H1 (cell line): ENCODE results near the gene LCN6. TPM values are rescaled to one million over a fixed set of nuclear protein-coding genes. Genes with fewer than 3 reads are reported as not detected.

Experiments
- ASH2L ChIP-seq: fragments of 200-600, 300-600 bp; sonication (generic); IDR thresholded peaks from one replicate; pipeline ENCODE4 v1.7.1; 2017; ENCODE audit warnings: low read length
- GABPA ChIP-seq: IDR thresholded peaks from 2 replicates; pipeline ENCODE4 v1.6.1; 2011; ENCODE audit warnings: mild to moderate bottlenecking, low read length, moderate library complexity, borderline replicate concordance; ENCODE audit not compliant: insufficient read depth
- RNF2 ChIP-seq: fragments of 200-900, 300-1000 bp; sonication (generic); IDR thresholded peaks from 2 replicates; pipeline ENCODE4 v1.7.1; 2016; ENCODE audit warnings: borderline replicate concordance, low read depth, mild to moderate bottlenecking, antibody characterized with exemption, low read length; ENCODE audit not compliant: poor library complexity, severe bottlenecking; ENCODE audit errors: missing control alignments
- TAF1 ChIP-seq: IDR thresholded peaks from 2 replicates; pipeline ENCODE4 v1.6.1; 2011; ENCODE audit warnings: mild to moderate bottlenecking, low read depth, low read length
- polyA plus RNA-seq, 7 experiments: library from polyadenylated mRNA; depleted of rRNA in 3 of 7; stranded (reverse) in 5 of 7; unstranded in 2 of 7; fragments of >200 nt in 5 of 7; fragments of 200-250 nt in 2 of 7; gene quantifications; 1 replicate in 5 of 7; 2 replicates in 1 of 7; 4 replicates in 1 of 7; pipeline versions ENCODE4 v1.2.1 to v1.2.3, GENCODE V29; 2011 to 2013; ENCODE audit warnings: missing spikeins in 2 of 7, mixed read lengths in 2 of 7
- total RNA-seq: library from RNA; stranded (reverse); fragmentation: NEBNext Ultra II Directional; extraction: Animal tissue kit (Norgen Biotek cat#: 25700); gene quantifications from 2 replicates; pipeline ENCODE4 v1.2.1, GENCODE V29; 2021
- TF ChIP-seq, protein P1 (sequence below): fragments of 300-600 bp; sonication (generic); IDR thresholded peaks from 2 replicates; pipeline ENCODE4 v1.7.1; 2012; ENCODE audit warnings: low read length, moderate library complexity, mild to moderate bottlenecking, inconsistent platforms; ENCODE audit not compliant: insufficient replicate concordance

LCN6 gene
- total and polyA plus RNA-seq, 2 of the 8 experiments (the other 6 are each of a cell fraction or from before 2014, with no cell fraction given), result not detected

DNA sequence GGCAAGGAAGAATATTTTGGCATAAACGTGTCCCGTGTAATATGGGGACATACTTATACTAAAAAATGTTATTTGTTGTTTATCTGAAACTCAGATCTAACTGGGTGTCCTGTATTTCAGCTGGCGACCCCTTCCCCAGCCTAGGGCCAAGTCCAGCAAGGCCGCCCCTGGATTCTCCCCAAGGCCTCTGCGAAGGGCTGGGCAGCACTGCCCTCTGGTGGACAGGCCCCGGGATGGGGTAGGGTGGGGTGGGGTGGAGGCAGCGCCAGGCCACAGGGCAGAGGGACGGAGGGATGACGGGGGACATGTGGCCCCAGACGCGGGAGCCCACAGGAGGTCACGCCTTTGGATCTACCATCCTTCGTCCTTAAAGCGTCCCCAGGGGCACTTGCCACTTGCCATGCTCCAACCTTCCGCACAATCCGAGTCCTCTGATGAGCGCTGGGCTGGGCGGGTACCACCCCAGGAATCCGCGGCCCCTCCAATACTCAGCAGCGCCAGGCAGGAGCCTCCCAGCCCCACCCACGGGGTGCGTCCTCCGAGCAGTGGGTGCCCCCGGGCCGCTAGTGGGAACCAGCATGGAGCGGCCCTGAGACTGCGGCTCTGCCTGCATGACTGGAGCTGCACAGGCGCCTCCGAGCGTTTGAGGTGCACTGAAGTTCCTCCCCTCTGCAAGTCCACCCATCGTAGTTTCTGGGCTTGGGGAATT, 54.0 kb downstream of the LCN6 start (continued):
- peak; percentile 71 for TF ChIP-seq GABPA
- TF ChIP-seq RNF2, result no peak
- no peak for TF ChIP-seq ASH2L
- TF ChIP-seq, protein P1, sequence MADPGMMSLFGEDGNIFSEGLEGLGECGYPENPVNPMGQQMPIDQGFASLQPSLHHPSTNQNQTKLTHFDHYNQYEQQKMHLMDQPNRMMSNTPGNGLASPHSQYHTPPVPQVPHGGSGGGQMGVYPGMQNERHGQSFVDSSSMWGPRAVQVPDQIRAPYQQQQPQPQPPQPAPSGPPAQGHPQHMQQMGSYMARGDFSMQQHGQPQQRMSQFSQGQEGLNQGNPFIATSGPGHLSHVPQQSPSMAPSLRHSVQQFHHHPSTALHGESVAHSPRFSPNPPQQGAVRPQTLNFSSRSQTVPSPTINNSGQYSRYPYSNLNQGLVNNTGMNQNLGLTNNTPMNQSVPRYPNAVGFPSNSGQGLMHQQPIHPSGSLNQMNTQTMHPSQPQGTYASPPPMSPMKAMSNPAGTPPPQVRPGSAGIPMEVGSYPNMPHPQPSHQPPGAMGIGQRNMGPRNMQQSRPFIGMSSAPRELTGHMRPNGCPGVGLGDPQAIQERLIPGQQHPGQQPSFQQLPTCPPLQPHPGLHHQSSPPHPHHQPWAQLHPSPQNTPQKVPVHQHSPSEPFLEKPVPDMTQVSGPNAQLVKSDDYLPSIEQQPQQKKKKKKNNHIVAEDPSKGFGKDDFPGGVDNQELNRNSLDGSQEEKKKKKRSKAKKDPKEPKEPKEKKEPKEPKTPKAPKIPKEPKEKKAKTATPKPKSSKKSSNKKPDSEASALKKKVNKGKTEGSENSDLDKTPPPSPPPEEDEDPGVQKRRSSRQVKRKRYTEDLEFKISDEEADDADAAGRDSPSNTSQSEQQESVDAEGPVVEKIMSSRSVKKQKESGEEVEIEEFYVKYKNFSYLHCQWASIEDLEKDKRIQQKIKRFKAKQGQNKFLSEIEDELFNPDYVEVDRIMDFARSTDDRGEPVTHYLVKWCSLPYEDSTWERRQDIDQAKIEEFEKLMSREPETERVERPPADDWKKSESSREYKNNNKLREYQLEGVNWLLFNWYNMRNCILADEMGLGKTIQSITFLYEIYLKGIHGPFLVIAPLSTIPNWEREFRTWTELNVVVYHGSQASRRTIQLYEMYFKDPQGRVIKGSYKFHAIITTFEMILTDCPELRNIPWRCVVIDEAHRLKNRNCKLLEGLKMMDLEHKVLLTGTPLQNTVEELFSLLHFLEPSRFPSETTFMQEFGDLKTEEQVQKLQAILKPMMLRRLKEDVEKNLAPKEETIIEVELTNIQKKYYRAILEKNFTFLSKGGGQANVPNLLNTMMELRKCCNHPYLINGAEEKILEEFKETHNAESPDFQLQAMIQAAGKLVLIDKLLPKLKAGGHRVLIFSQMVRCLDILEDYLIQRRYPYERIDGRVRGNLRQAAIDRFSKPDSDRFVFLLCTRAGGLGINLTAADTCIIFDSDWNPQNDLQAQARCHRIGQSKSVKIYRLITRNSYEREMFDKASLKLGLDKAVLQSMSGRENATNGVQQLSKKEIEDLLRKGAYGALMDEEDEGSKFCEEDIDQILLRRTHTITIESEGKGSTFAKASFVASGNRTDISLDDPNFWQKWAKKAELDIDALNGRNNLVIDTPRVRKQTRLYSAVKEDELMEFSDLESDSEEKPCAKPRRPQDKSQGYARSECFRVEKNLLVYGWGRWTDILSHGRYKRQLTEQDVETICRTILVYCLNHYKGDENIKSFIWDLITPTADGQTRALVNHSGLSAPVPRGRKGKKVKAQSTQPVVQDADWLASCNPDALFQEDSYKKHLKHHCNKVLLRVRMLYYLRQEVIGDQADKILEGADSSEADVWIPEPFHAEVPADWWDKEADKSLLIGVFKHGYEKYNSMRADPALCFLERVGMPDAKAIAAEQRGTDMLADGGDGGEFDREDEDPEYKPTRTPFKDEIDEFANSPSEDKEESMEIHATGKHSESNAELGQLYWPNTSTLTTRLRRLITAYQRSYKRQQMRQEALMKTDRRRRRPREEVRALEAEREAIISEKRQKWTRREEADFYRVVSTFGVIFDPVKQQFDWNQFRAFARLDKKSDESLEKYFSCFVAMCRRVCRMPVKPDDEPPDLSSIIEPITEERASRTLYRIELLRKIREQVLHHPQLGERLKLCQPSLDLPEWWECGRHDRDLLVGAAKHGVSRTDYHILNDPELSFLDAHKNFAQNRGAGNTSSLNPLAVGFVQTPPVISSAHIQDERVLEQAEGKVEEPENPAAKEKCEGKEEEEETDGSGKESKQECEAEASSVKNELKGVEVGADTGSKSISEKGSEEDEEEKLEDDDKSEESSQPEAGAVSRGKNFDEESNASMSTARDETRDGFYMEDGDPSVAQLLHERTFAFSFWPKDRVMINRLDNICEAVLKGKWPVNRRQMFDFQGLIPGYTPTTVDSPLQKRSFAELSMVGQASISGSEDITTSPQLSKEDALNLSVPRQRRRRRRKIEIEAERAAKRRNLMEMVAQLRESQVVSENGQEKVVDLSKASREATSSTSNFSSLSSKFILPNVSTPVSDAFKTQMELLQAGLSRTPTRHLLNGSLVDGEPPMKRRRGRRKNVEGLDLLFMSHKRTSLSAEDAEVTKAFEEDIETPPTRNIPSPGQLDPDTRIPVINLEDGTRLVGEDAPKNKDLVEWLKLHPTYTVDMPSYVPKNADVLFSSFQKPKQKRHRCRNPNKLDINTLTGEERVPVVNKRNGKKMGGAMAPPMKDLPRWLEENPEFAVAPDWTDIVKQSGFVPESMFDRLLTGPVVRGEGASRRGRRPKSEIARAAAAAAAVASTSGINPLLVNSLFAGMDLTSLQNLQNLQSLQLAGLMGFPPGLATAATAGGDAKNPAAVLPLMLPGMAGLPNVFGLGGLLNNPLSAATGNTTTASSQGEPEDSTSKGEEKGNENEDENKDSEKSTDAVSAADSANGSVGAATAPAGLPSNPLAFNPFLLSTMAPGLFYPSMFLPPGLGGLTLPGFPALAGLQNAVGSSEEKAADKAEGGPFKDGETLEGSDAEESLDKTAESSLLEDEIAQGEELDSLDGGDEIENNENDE, result no peak
- no peak for TF ChIP-seq TAF1
